Measurements from ENCODE around the gene ZC3HAV1. TPM values are rescaled to one million over a fixed set of nuclear protein-coding genes. Genes with fewer than 3 reads are reported as not detected.

Gene ZC3HAV1
- total and polyA plus RNA-seq, 3 experiments from 2014 or later = 89.9 to 153 (median 92.8) TPM

GRCh38 chr7:139118234-139118804 is 8.8 kb upstream of the ZC3HAV1 start:
- ChIA-PET CTCF (interaction anchor here (0.6 to 2.0 kb wide), 3 partner anchors 10 to 152 kb away, joined by 3 to 8 read pairs (median 4); no protein-coding TSS in a partner anchor), POLR2A (interaction anchor here (0.8 to 2.4 kb wide), 3 partner anchors 13 to 24 kb away, joined by 3 to 8 read pairs (median 3); no protein-coding TSS in a partner anchor)
- Histone ChIP-seq H3K27ac (ENCODE audit: low read depth, low read length) (peak overlapping the region; percentile 66), H3K4me1 (ENCODE audit: insufficient read depth, low read length) (peaks cover 24% of the 10 kb centered on the region), H3K27me3 (ENCODE audit: insufficient read depth, low read length, poor library complexity, severe bottlenecking) (no peaks in the 10 kb centered on the region), H3K36me3 (ENCODE audit: insufficient read depth, low read length) (no peaks in the 10 kb centered on the region), H3K9me3 (ENCODE audit: low read length) (no peaks in the 10 kb centered on the region), H3K4me3 (ENCODE audit: low read length) (peak overlapping the region; percentile 13)
- Mint-ChIP-seq H3K4me1 (peaks cover 16 to 36% (median 24%) of the 10 kb centered on the region in 3 donors), H3K27ac (peak overlapping the region in 7 of 8 donors; percentile 14 to 91 (median 87)), H3K4me3 (peak overlapping the region in 6 of 7 donors; percentile 3 to 83 (median 54)), H3K36me3 (peaks cover 0 to 3% (median 0%) of the 10 kb centered on the region in 3 donors), H3K9me3 (no peaks in the 10 kb centered on the region), H3K27me3 (peaks cover 2 to 4% of the 10 kb centered on the region in 2 donors)
- no peak for DNase-seq

- no peaks in the 10 kb centered on the region for H3K9me3 ChIP-seq (ENCODE audit: low read length)
- peak overlapping the region in 6 of 8 donors; percentile 20 to 91 (median 66) for H3K27ac Mint-ChIP-seq
- no peaks in the 10 kb centered on the region for H3K27me3 ChIP-seq (ENCODE audit: insufficient read depth, low read length, poor library complexity, severe bottlenecking)
- peak overlapping the region in 3 of 7 donors; percentile 39 to 57 (median 45) for H3K4me3 Mint-ChIP-seq
- peaks cover 0 to 3% (median 0%) of the 10 kb centered on the region in 3 donors for H3K36me3 Mint-ChIP-seq
- H3K9me3 Mint-ChIP-seq = no peaks in the 10 kb centered on the region
- peak overlapping the region; percentile 66 for H3K27ac ChIP-seq (ENCODE audit: low read depth, low read length)
- H3K4me3 ChIP-seq (ENCODE audit: low read length) = no peak overlapping the region
- POLR2A ChIA-PET = interaction anchor here (0.8 to 2.4 kb wide), 2 partner anchors 20 to 23 kb away, joined by 3 to 8 read pairs; no protein-coding TSS in a partner anchor
- H3K4me1 ChIP-seq (ENCODE audit: insufficient read depth, low read length) = peaks cover 23% of the 10 kb centered on the region
- CTCF ChIA-PET = interaction anchor here (1.4 kb wide), 1 partner anchor 10 kb away, joined by 4 read pairs; no protein-coding TSS in a partner anchor
- H3K27me3 Mint-ChIP-seq = peaks cover 2 to 4% of the 10 kb centered on the region in 2 donors
- H3K4me1 Mint-ChIP-seq = peaks cover 20 to 42% (median 30%) of the 10 kb centered on the region in 3 donors
- H3K36me3 ChIP-seq (ENCODE audit: insufficient read depth, low read length) = no peaks in the 10 kb centered on the region
- DNase-seq = no peak
These were observed 8.2 kb upstream of the ZC3HAV1 start for GRCh38 chr7:139117599-139118233.

- Histone ChIP-seq H3K4me1 (ENCODE audit: insufficient read depth, low read length) (peaks cover 23% of the 10 kb centered on the region), H3K27me3 (ENCODE audit: insufficient read depth, low read length, poor library complexity, severe bottlenecking) (no peaks in the 10 kb centered on the region), H3K27ac (ENCODE audit: low read depth, low read length) (no peak overlapping the region), H3K9me3 (ENCODE audit: low read length) (no peaks in the 10 kb centered on the region), H3K4me3 (ENCODE audit: low read length) (no peak overlapping the region), H3K36me3 (ENCODE audit: insufficient read depth, low read length) (no peaks in the 10 kb centered on the region)
- peaks cover 0 to under 1% (median 0%) of the 10 kb centered on the region in 3 donors for H3K36me3 Mint-ChIP-seq
- peaks cover under 1 to 2% of the 10 kb centered on the region in 2 donors for H3K27me3 Mint-ChIP-seq
- H3K4me1 Mint-ChIP-seq = peaks cover 21 to 49% (median 35%) of the 10 kb centered on the region in 3 donors
- H3K9me3 Mint-ChIP-seq = peaks cover 0 to under 1% (median 0%) of the 10 kb centered on the region in 5 donors
- no peak overlapping the region for H3K4me3 Mint-ChIP-seq
- peak overlapping the region in 2 of 8 donors; percentile 38 to 83 for H3K27ac Mint-ChIP-seq
- ChIA-PET CTCF (no interaction called here), POLR2A (interaction anchor here (0.6 kb wide), 1 partner anchor 22 kb away, joined by 5 read pairs; no protein-coding TSS in a partner anchor)
- DNase-seq = no peak
These were observed 7.5 kb upstream of the ZC3HAV1 start for GRCh38 chr7:139116999-139117398.

GRCh38 chr7:139115104-139115503 is 5.6 kb upstream of the ZC3HAV1 start:
- H3K36me3 Mint-ChIP-seq = peaks cover 0 to 1% (median 0%) of the 10 kb centered on the region in 3 donors
- peaks cover 40% of the 10 kb centered on the region for H3K4me1 ChIP-seq (ENCODE audit: insufficient read depth, low read length)
- CTCF ChIA-PET = interaction anchor here (0.8 to 2.1 kb wide), 4 partner anchors 12 to 49 kb away, joined by 3 to 9 read pairs (median 4); no protein-coding TSS in a partner anchor
- no peak for DNase-seq
- peak overlapping the region in 1 of 7 donors; percentile 3 for H3K4me3 Mint-ChIP-seq
- H3K27ac ChIP-seq (ENCODE audit: low read depth, low read length) = no peak overlapping the region
- peaks cover 0 to 4% of the 10 kb centered on the region in 2 donors for H3K27me3 Mint-ChIP-seq
- no peaks in the 10 kb centered on the region for H3K9me3 ChIP-seq (ENCODE audit: low read length)
- no peaks in the 10 kb centered on the region for H3K36me3 ChIP-seq (ENCODE audit: insufficient read depth, low read length)
- no peak overlapping the region for H3K4me3 ChIP-seq (ENCODE audit: low read length)
- H3K4me1 Mint-ChIP-seq = peaks cover 37 to 67% (median 54%) of the 10 kb centered on the region in 3 donors
- POLR2A ChIA-PET = interaction anchor here (1.2 kb wide), 1 partner anchor 10 kb away, joined by 4 read pairs; no protein-coding TSS in a partner anchor
- peak overlapping the region in 2 of 8 donors; percentile 23 to 97 for H3K27ac Mint-ChIP-seq
- H3K9me3 Mint-ChIP-seq = peaks cover 0 to 2% (median 0%) of the 10 kb centered on the region in 5 donors
- no peaks in the 10 kb centered on the region for H3K27me3 ChIP-seq (ENCODE audit: insufficient read depth, low read length, poor library complexity, severe bottlenecking)

- Mint-ChIP-seq H3K36me3 (peaks cover 0 to 6% (median 0%) of the 10 kb centered on the region in 3 donors), H3K4me1 (peaks cover 42 to 72% (median 59%) of the 10 kb centered on the region in 3 donors), H3K4me3 (peak overlapping the region in 1 of 7 donors; percentile 26), H3K27me3 (peaks cover 0 to 5% of the 10 kb centered on the region in 2 donors), H3K27ac (peak overlapping the region in 1 of 8 donors; percentile 97), H3K9me3 (peaks cover 0 to 2% (median 0%) of the 10 kb centered on the region in 5 donors)
- no peak overlapping the region for H3K27ac ChIP-seq (ENCODE audit: low read depth, low read length)
- no peaks in the 10 kb centered on the region for H3K9me3 ChIP-seq (ENCODE audit: low read length)
- H3K36me3 ChIP-seq (ENCODE audit: insufficient read depth, low read length) = no peaks in the 10 kb centered on the region
- ChIA-PET POLR2A (interaction anchor here (1.2 kb wide), 1 partner anchor 9 kb away, joined by 4 read pairs; no protein-coding TSS in a partner anchor), CTCF (interaction anchor here (0.6 to 2.1 kb wide), 4 partner anchors 11 to 48 kb away, joined by 3 to 9 read pairs (median 4); no protein-coding TSS in a partner anchor)
- no peaks in the 10 kb centered on the region for H3K27me3 ChIP-seq (ENCODE audit: insufficient read depth, low read length, poor library complexity, severe bottlenecking)
- no peak for DNase-seq
- no peak overlapping the region for H3K4me3 ChIP-seq (ENCODE audit: low read length)
- peaks cover 41% of the 10 kb centered on the region for H3K4me1 ChIP-seq (ENCODE audit: insufficient read depth, low read length)
These were observed 5.1 kb upstream of the ZC3HAV1 start for GRCh38 chr7:139114585-139114984.

GRCh38 chr7:139114018-139114417 is 4.5 kb upstream of the ZC3HAV1 start:
- Mint-ChIP-seq H3K27me3 (peaks cover 0 to 7% of the 10 kb centered on the region in 2 donors), H3K4me3 (peak overlapping the region in 1 of 7 donors; percentile 26), H3K27ac (peak overlapping the region in 3 of 8 donors; percentile 30 to 97 (median 42)), H3K4me1 (peaks cover 38 to 67% (median 54%) of the 10 kb centered on the region in 3 donors), H3K36me3 (peaks cover 0 to 11% (median 0%) of the 10 kb centered on the region in 3 donors), H3K9me3 (peaks cover 0 to 2% (median 0%) of the 10 kb centered on the region in 5 donors)
- Histone ChIP-seq H3K4me1 (ENCODE audit: insufficient read depth, low read length) (peaks cover 35% of the 10 kb centered on the region), H3K4me3 (ENCODE audit: low read length) (no peak overlapping the region), H3K27ac (ENCODE audit: low read depth, low read length) (no peak overlapping the region), H3K36me3 (ENCODE audit: insufficient read depth, low read length) (no peaks in the 10 kb centered on the region), H3K9me3 (ENCODE audit: low read length) (no peaks in the 10 kb centered on the region), H3K27me3 (ENCODE audit: insufficient read depth, low read length, poor library complexity, severe bottlenecking) (no peaks in the 10 kb centered on the region)
- ChIA-PET CTCF (interaction anchor here (2.1 kb wide), 1 partner anchor 11 kb away, joined by 9 read pairs; no protein-coding TSS in a partner anchor), POLR2A (no interaction called here)
- DNase-seq = no peak

- ChIA-PET POLR2A (interaction anchor here (0.8 to 1.0 kb wide), 3 partner anchors 15 to 27 kb away, joined by 3 to 6 read pairs (median 3); no protein-coding TSS in a partner anchor), CTCF (interaction anchor here (1.3 to 1.5 kb wide), 3 partner anchors 15 to 36 kb away, joined by 3 to 12 read pairs (median 5); no protein-coding TSS in a partner anchor)
- no peak for DNase-seq
- Mint-ChIP-seq H3K9me3 (peaks cover 0 to 2% (median 0%) of the 10 kb centered on the region in 5 donors), H3K27ac (peak overlapping the region; percentile 96 to 100 (median 98)), H3K36me3 (peaks cover 2 to 23% (median 5%) of the 10 kb centered on the region in 3 donors), H3K4me3 (no peak overlapping the region), H3K4me1 (peaks cover 27 to 55% (median 42%) of the 10 kb centered on the region in 3 donors), H3K27me3 (peaks cover 0 to 12% of the 10 kb centered on the region in 2 donors)
- no peaks in the 10 kb centered on the region for H3K27me3 ChIP-seq (ENCODE audit: insufficient read depth, low read length, poor library complexity, severe bottlenecking)
- H3K9me3 ChIP-seq (ENCODE audit: low read length) = no peaks in the 10 kb centered on the region
- H3K4me3 ChIP-seq (ENCODE audit: low read length) = no peak overlapping the region
- no peak overlapping the region for H3K27ac ChIP-seq (ENCODE audit: low read depth, low read length)
- H3K4me1 ChIP-seq (ENCODE audit: insufficient read depth, low read length) = peaks cover 25% of the 10 kb centered on the region
- no peaks in the 10 kb centered on the region for H3K36me3 ChIP-seq (ENCODE audit: insufficient read depth, low read length)
These were observed 3.3 kb upstream of the ZC3HAV1 start for GRCh38 chr7:139112741-139113250.

Data from CD8-positive, alpha-beta memory T cell (primary cell).